Urinary bladder (tissue), 4 donors: ENCODE measurements around the gene CACNA2D3. TPM values are rescaled to one million over a fixed set of nuclear protein-coding genes. Genes with fewer than 3 reads are reported as not detected.

ENCODE experiments used
- DNase-seq: peaks from one replicate; pipeline ENCODE4 v3.0.0-alpha.2; 2015; ENCODE audit errors: extremely low spot score
- H3K27ac ChIP-seq: one replicate; pipeline ENCODE4 v1.5.1; 2013; ENCODE audit warnings: low read depth, mild to moderate bottlenecking, moderate library complexity
- H3K36me3 ChIP-seq: one replicate; pipeline ENCODE4 v1.6.1; 2013; ENCODE audit warnings: mild to moderate bottlenecking, moderate library complexity; ENCODE audit not compliant: insufficient read depth
- H3K4me1 ChIP-seq: one replicate; pipeline ENCODE4 v1.6.1; 2013; ENCODE audit warnings: mild to moderate bottlenecking, moderate library complexity; ENCODE audit not compliant: insufficient read depth
- H3K4me3 ChIP-seq: one replicate; pipeline ENCODE4 v1.5.1; 2013; ENCODE audit warnings: low read depth, low read length
- WGBS: extraction: QIAGEN DNeasy Blood & Tissue Kit; methylation state at CpG from one replicate; pipeline ENCODE4 v1.1.7; 2013; 5-methylcytosine and 5-hydroxymethylcytosine counted together
- polyA plus RNA-seq: library from polyadenylated mRNA; stranded (reverse); fragments of 200-250 nt; gene quantifications from one replicate; pipeline ENCODE4 v1.2.3, GENCODE V29; 2013
- total RNA-seq: library from RNA; depleted of rRNA; stranded (reverse); fragments of >200 nt; gene quantifications from one replicate; pipeline ENCODE4 v1.2.3, GENCODE V29; 2014
- donor health status: healthy with polysubstance abuse.
- donor health status: healthy.

The CACNA2D3 gene
- total and polyA plus RNA-seq, 2 donors = 0.57 to 1.7 TPM

- 25% methylated on average over 5 of the region's 5 CpGs for WGBS
- no peak for DNase-seq
- no peaks in the 10 kb centered on the region for H3K36me3 ChIP-seq
- no peaks in the 10 kb centered on the region for H3K4me1 ChIP-seq
- no peak overlapping the region for H3K27ac ChIP-seq
- no peak overlapping the region for H3K4me3 ChIP-seq
These were observed 15.0 kb downstream of the CACNA2D3 start for GRCh38 chr3:54137311-54137710.

- Histone ChIP-seq H3K27ac (no peak overlapping the region), H3K4me1 (no peaks in the 10 kb centered on the region), H3K4me3 (no peak overlapping the region), H3K36me3 (no peaks in the 10 kb centered on the region)
- WGBS = 50% methylated on average over 9 of the region's 9 CpGs
- DNase-seq = no peak
These were observed 16.7 kb downstream of the CACNA2D3 start for GRCh38 chr3:54138937-54139547.

GRCh38 chr3:54139630-54140029 is 17.3 kb downstream of the CACNA2D3 start:
- Histone ChIP-seq H3K4me1 (no peaks in the 10 kb centered on the region), H3K4me3 (no peak overlapping the region), H3K27ac (no peak overlapping the region), H3K36me3 (no peaks in the 10 kb centered on the region)
- WGBS = 74% methylated on average over 4 of the region's 4 CpGs
- no peak for DNase-seq

- 73% methylated on average over 2 of the region's 2 CpGs for WGBS
- no peaks in the 10 kb centered on the region for H3K4me1 ChIP-seq
- H3K4me3 ChIP-seq = no peak overlapping the region
These were observed 21.9 kb downstream of the CACNA2D3 start for GRCh38 chr3:54144284-54144683.

GRCh38 chr3:54146506-54147239 is 24.3 kb downstream of the CACNA2D3 start:
- 11% methylated on average over 14 of the region's 14 CpGs for WGBS
- no peak overlapping the region for H3K4me3 ChIP-seq
- H3K27ac ChIP-seq = no peak overlapping the region
- no peaks in the 10 kb centered on the region for H3K4me1 ChIP-seq
- no peak for DNase-seq
- no peaks in the 10 kb centered on the region for H3K36me3 ChIP-seq

More at GRCh38 chr3:54144284-54144683, 21.9 kb downstream of the CACNA2D3 start:
- no peak for DNase-seq
- Histone ChIP-seq H3K36me3 (no peaks in the 10 kb centered on the region), H3K27ac (no peak overlapping the region)

- H3K36me3 ChIP-seq = no peaks in the 10 kb centered on the region
- no peaks in the 10 kb centered on the region for H3K4me1 ChIP-seq
- no peak overlapping the region for H3K4me3 ChIP-seq
- 87% methylated on average over 3 of the region's 3 CpGs for WGBS
- H3K27ac ChIP-seq = no peak overlapping the region
- DNase-seq = no peak
These were observed 28.6 kb downstream of the CACNA2D3 start for GRCh38 chr3:54150864-54151467.

GRCh38 chr3:54153477-54153876 is 31.1 kb downstream of the CACNA2D3 start:
- WGBS = 58% methylated on average over 1 of the region's 1 CpG
- H3K4me1 ChIP-seq = no peaks in the 10 kb centered on the region
- no peak for DNase-seq
- no peaks in the 10 kb centered on the region for H3K36me3 ChIP-seq
- H3K27ac ChIP-seq = no peak overlapping the region
- no peak overlapping the region for H3K4me3 ChIP-seq

GRCh38 chr3:54157860-54158259 is 35.5 kb downstream of the CACNA2D3 start:
- 44% methylated on average over 2 of the region's 2 CpGs for WGBS
- H3K4me1 ChIP-seq = no peaks in the 10 kb centered on the region

GRCh38 chr3:54159917-54160316 is 37.6 kb downstream of the CACNA2D3 start:
- Histone ChIP-seq H3K4me3 (no peak overlapping the region), H3K36me3 (no peaks in the 10 kb centered on the region), H3K4me1 (no peaks in the 10 kb centered on the region), H3K27ac (no peak overlapping the region)
- no peak for DNase-seq
- 60% methylated on average over 3 of the region's 3 CpGs for WGBS

More at GRCh38 chr3:54157860-54158259, 35.5 kb downstream of the CACNA2D3 start:
- Histone ChIP-seq H3K27ac (no peak overlapping the region), H3K4me3 (no peak overlapping the region), H3K36me3 (no peaks in the 10 kb centered on the region)
- no peak for DNase-seq

- Histone ChIP-seq H3K36me3 (no peaks in the 10 kb centered on the region), H3K4me3 (no peak overlapping the region), H3K4me1 (no peaks in the 10 kb centered on the region), H3K27ac (no peak overlapping the region)
- 81% methylated on average over 9 of the region's 9 CpGs for WGBS
- no peak for DNase-seq
These were observed 41.1 kb downstream of the CACNA2D3 start for GRCh38 chr3:54163441-54163840.

- no peak overlapping the region for H3K4me3 ChIP-seq
- H3K27ac ChIP-seq = no peak overlapping the region
- H3K4me1 ChIP-seq = no peaks in the 10 kb centered on the region
- no peak for DNase-seq
- H3K36me3 ChIP-seq = no peaks in the 10 kb centered on the region
- 57% methylated on average over 10 of the region's 10 CpGs for WGBS
These were observed 42.0 kb downstream of the CACNA2D3 start for GRCh38 chr3:54164192-54164975.

GRCh38 chr3:54165865-54166264 is 43.5 kb downstream of the CACNA2D3 start:
- WGBS = 53% methylated on average over 2 of the region's 2 CpGs
- Histone ChIP-seq H3K27ac (no peak overlapping the region), H3K4me1 (no peaks in the 10 kb centered on the region), H3K4me3 (no peak overlapping the region), H3K36me3 (no peaks in the 10 kb centered on the region)
- DNase-seq = no peak

GRCh38 chr3:54167999-54168398 is 45.6 kb downstream of the CACNA2D3 start:
- WGBS = 89% methylated on average over 1 of the region's 1 CpG
- no peak overlapping the region for H3K4me3 ChIP-seq
- no peak overlapping the region for H3K27ac ChIP-seq
- no peaks in the 10 kb centered on the region for H3K36me3 ChIP-seq
- DNase-seq = no peak
- H3K4me1 ChIP-seq = no peaks in the 10 kb centered on the region
